ENCODE data around the gene PROC. TPM values are rescaled to one million over a fixed set of nuclear protein-coding genes. Genes with fewer than 3 reads are reported as not detected.
"Not testable (repeated sequence)": the region's sequence is repeated elsewhere in the genome, so short reads cannot be mapped to it uniquely, and the experiment has no call there.

Gene PROC
- total RNA-seq, 1 donor from 2014 or later = 1.0 TPM

DNA sequence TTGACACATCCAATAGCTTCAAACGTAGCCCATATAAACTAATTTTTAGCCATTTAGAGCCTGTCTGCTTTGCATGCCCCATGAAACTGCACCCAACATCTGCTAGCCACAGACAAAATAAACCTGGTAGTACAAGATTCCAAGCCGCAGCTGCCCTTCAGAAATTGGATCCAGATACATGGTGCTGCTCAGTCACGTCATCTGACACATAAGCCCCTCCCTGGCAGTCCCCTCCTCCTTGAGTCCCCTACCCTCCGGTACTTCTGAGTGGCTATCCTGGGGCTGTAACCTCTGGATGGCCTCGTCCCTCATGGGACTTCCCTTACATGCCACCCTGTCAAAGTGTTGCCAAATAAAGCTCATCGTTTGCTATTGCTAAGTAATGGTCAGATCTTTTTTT is 33.8 kb downstream of the PROC start:
- H3K36me3 ChIP-seq (ENCODE audit: insufficient read depth, low read length) = no peaks in the 10 kb centered on the region
- TF ChIP-seq EZH2 (IDR thresholded peaks at IDR 0.05; ENCODE audit: insufficient read depth, low read length) (no peak), CTCF (IDR thresholded peaks at IDR 0.05; ENCODE audit: insufficient read depth, low read depth, low read length) (no peak)
- no peak overlapping the region for H3K4me3 Mint-ChIP-seq (ENCODE audit: unreplicated experiment)
- no peaks in the 10 kb centered on the region for H3K79me2 ChIP-seq (ENCODE audit: insufficient read depth, low read length)
- no peaks in the 10 kb centered on the region for H3K36me3 Mint-ChIP-seq (ENCODE audit: low read depth, unreplicated experiment)
- no peaks in the 10 kb centered on the region for H3K4me1 ChIP-seq (ENCODE audit: insufficient read depth, low read length)
- H3K27me3 ChIP-seq (ENCODE audit: insufficient read depth, low read length) = no peaks in the 10 kb centered on the region
- H3K9me3 Mint-ChIP-seq (ENCODE audit: unreplicated experiment) = no peaks in the 10 kb centered on the region
- H3K27ac Mint-ChIP-seq (ENCODE audit: unreplicated experiment) = no peak overlapping the region
- no peaks in the 10 kb centered on the region for H3K4me1 Mint-ChIP-seq (ENCODE audit: low read depth, unreplicated experiment)
- H3K4me3 ChIP-seq (ENCODE audit: insufficient read depth, low read depth, low read length) = no peak overlapping the region
- DNase-seq (ENCODE audit: low read depth) (no peak), FAIRE-seq (no peak)
- no peaks in the 10 kb centered on the region for H4K20me1 ChIP-seq (ENCODE audit: insufficient read depth, low read length)
- no peak overlapping the region for H3K27ac ChIP-seq (ENCODE audit: low read depth, low read length)
- no peak overlapping the region for H2AFZ ChIP-seq (ENCODE audit: low read depth, low read length)
- H3K4me2 ChIP-seq (ENCODE audit: low read length) = no peak overlapping the region
- no peak overlapping the region for H3K9ac ChIP-seq (ENCODE audit: low read length)
- no peaks in the 10 kb centered on the region for H3K9me3 ChIP-seq (ENCODE audit: insufficient read depth, low read depth, low read length)
- no peaks in the 10 kb centered on the region for H3K27me3 Mint-ChIP-seq (ENCODE audit: low read depth, unreplicated experiment)

DNA sequence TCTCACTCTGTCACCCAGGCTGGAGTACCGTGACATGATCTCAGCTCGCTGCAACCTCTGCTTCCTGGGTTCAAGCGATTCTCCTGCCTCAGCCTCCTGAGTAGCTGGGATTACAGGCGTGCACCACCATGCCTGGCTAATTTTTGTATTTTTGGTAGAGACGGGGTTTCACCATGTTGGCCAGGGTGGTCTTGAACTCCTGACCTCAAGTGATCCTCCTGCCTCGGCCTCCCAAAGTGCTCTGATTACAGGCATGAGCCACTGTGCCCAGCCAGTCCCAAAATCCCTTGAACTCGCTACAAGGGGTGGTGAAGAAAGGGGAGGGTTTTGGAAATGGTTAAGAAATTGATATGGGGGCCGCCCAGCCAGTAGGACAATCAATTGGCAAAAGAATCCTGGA is 34.2 kb downstream of the PROC start:
- H3K9ac ChIP-seq (ENCODE audit: low read length); H3K4me3 Mint-ChIP-seq (ENCODE audit: unreplicated experiment); DNase-seq (ENCODE audit: low read depth); H3K27me3 Mint-ChIP-seq (ENCODE audit: low read depth, unreplicated experiment); H3K4me1 Mint-ChIP-seq (ENCODE audit: low read depth, unreplicated experiment); H2AFZ ChIP-seq (ENCODE audit: low read depth, low read length); H3K9me3 ChIP-seq (ENCODE audit: insufficient read depth, low read depth, low read length); H3K79me2 ChIP-seq (ENCODE audit: insufficient read depth, low read length); H3K9me3 Mint-ChIP-seq (ENCODE audit: unreplicated experiment); FAIRE-seq; H4K20me1 ChIP-seq (ENCODE audit: insufficient read depth, low read length); H3K36me3 ChIP-seq (ENCODE audit: insufficient read depth, low read length); H3K27me3 ChIP-seq (ENCODE audit: insufficient read depth, low read length); H3K27ac ChIP-seq (ENCODE audit: low read depth, low read length); H3K4me3 ChIP-seq (ENCODE audit: insufficient read depth, low read depth, low read length); H3K4me1 ChIP-seq (ENCODE audit: insufficient read depth, low read length); H3K4me2 ChIP-seq (ENCODE audit: low read length); H3K36me3 Mint-ChIP-seq (ENCODE audit: low read depth, unreplicated experiment); H3K27ac Mint-ChIP-seq (ENCODE audit: unreplicated experiment): not testable (repeated sequence)

DNA sequence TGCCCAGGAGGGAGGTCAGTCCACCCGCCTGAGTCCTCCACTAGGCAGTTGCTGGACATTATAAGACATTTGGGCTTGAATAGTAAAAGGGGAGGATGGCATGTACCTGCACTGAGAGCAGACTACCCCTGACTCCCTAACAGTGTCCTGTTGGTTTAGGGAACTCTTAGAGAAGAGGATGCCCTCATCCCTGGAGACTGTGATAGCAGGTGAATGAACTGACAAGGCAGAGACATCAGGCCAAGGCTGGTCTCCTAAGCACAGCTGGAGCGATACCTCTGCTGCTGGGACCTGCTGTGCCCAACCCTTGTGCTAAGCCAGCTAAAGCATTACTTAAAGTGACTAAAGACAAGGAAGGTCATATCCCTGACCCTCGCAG is 34.8 kb downstream of the PROC start:
- H4K20me1 ChIP-seq (ENCODE audit: insufficient read depth, low read length) = no peaks in the 10 kb centered on the region
- H3K27ac ChIP-seq (ENCODE audit: low read depth, low read length) = no peak overlapping the region
- Mint-ChIP-seq H3K27me3 (ENCODE audit: low read depth, unreplicated experiment) (no peaks in the 10 kb centered on the region), H3K9me3 (ENCODE audit: unreplicated experiment) (no peaks in the 10 kb centered on the region), H3K4me3 (ENCODE audit: unreplicated experiment) (no peak overlapping the region), H3K27ac (ENCODE audit: unreplicated experiment) (no peak overlapping the region), H3K36me3 (ENCODE audit: low read depth, unreplicated experiment) (no peaks in the 10 kb centered on the region), H3K4me1 (ENCODE audit: low read depth, unreplicated experiment) (no peaks in the 10 kb centered on the region)
- H3K27me3 ChIP-seq (ENCODE audit: insufficient read depth, low read length) = no peaks in the 10 kb centered on the region
- DNase-seq (ENCODE audit: low read depth) (no peak), FAIRE-seq (no peak)
- no peak for TF ChIP-seq CTCF (IDR thresholded peaks at IDR 0.05; ENCODE audit: insufficient read depth, low read depth, low read length)
- TF ChIP-seq EZH2 (IDR thresholded peaks at IDR 0.05; ENCODE audit: insufficient read depth, low read length) = no peak
- H3K36me3 ChIP-seq (ENCODE audit: insufficient read depth, low read length) = no peaks in the 10 kb centered on the region
- no peak overlapping the region for H3K4me3 ChIP-seq (ENCODE audit: insufficient read depth, low read depth, low read length)
- no peaks in the 10 kb centered on the region for H3K9me3 ChIP-seq (ENCODE audit: insufficient read depth, low read depth, low read length)
- no peak overlapping the region for H3K9ac ChIP-seq (ENCODE audit: low read length)
- H2AFZ ChIP-seq (ENCODE audit: low read depth, low read length) = no peak overlapping the region
- no peak overlapping the region for H3K4me2 ChIP-seq (ENCODE audit: low read length)
- no peaks in the 10 kb centered on the region for H3K79me2 ChIP-seq (ENCODE audit: insufficient read depth, low read length)
- no peaks in the 10 kb centered on the region for H3K4me1 ChIP-seq (ENCODE audit: insufficient read depth, low read length)

All from astrocyte (in vitro differentiated cells and primary cell).